ENCODE results near the gene FHL3. TPM values are rescaled to one million over a fixed set of nuclear protein-coding genes. Genes with fewer than 3 reads are reported as not detected.
A peak's percentile ranks its signal among the peaks of the same experiment; 100 is the strongest.

The FHL3 gene
- total RNA-seq, 1 donor from 2014 or later = 22.4 TPM

GRCh38 chr1:38030596-38031512, 25.5 kb upstream of the FHL3 start:
- no peak for ATAC-seq
- Histone ChIP-seq H3K36me3 (peaks cover 4% of the 10 kb centered on the region), H3K27ac (no peak overlapping the region), H3K27me3 (no peaks in the 10 kb centered on the region), H3K4me3 (no peak overlapping the region), H3K9me3 (no peaks in the 10 kb centered on the region), H3K4me1 (peaks cover 22% of the 10 kb centered on the region)
- no peak for TF ChIP-seq CTCF (IDR thresholded peaks at IDR 0.05)
- no peak for DNase-seq
- intact Hi-C loops (cut with DNase I) = no loop called here

DNA sequence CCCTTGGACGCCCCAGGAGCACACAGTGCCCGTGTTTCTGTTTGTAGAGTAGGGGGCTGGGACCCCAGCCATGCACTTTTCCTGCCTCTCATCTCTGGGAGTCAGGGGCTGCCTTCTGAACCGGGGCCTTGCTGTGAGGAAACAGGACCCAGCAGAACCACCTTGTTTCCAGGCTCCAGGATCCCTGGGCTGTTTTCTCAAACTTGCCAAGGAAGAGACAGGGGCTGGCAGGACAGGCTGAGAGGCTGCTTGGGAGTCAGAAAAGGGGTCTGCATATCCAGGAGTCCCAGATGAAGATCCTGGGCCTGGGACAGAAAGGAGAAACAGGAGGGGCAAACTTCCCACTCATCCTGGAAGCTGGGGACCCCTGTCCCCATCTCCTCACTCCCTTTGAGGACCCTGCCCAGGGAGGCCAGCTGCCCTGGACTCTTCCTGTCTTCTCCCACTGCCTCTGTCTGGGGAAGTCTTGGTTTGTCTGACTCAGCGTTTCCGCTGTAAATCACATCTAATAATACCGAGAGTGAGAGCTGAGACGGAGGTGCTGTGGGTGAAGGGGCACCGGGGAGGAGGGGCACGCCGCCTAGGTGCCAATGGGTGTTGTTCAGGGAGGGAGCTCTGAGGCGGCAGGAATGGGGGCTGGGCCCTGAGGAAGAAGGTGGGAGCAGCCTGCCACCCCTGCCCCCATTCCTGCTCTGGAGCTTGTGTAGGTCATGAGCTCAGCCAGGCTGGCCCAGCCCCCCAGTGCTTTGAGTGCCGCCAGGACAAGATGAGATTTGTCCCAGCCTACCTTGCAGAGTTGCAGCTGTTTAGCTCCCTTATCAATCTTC, 24.6 kb upstream of the FHL3 start:
- Histone ChIP-seq H3K27me3 (no peaks in the 10 kb centered on the region), H3K36me3 (peaks cover 14% of the 10 kb centered on the region), H3K27ac (no peak overlapping the region), H3K9me3 (no peaks in the 10 kb centered on the region), H3K4me3 (no peak overlapping the region), H3K4me1 (peaks cover 22% of the 10 kb centered on the region)
- DNase-seq (no peak), ATAC-seq (peak; percentile 31)
- no peak for TF ChIP-seq CTCF (IDR thresholded peaks at IDR 0.05)
- intact Hi-C loops (cut with DNase I) = loop anchor here (10.0 kb wide), 1 partner anchor 805 kb away; no protein-coding TSS in a partner anchor

- Histone ChIP-seq H3K4me3 (no peak overlapping the region), H3K27me3 (no peaks in the 10 kb centered on the region), H3K9me3 (no peaks in the 10 kb centered on the region), H3K27ac (no peak overlapping the region), H3K4me1 (peaks cover 22% of the 10 kb centered on the region), H3K36me3 (peaks cover 19% of the 10 kb centered on the region)
- ATAC-seq (no peak), DNase-seq (no peak)
- TF ChIP-seq CTCF (IDR thresholded peaks at IDR 0.05) = no peak
- intact Hi-C loops (cut with DNase I) = loop anchor here (10.0 kb wide), 1 partner anchor 806 kb away; no protein-coding TSS in a partner anchor
Measured at GRCh38 chr1:38029081-38029681, 23.9 kb upstream of the FHL3 start.

DNA sequence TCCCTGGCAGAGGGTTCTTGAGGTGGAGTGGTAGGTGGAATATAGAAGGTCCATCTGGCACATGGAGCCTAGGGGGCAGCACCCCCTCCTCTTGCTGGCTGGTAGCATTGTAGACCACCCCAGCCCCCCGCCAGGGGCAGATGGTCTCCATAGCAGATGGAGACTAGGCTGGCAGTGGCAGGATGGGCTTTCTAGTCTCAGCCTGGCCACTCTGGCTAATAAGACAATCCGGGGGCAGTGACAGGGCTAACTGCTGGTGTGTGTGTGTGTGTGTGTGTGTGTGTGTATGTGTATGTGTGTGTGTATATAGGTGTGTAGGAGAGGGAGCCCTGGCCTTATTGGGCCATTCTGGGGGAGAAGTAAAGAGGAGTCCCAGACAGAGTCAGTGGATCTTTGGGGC, 23.4 kb upstream of the FHL3 start:
- Histone ChIP-seq H3K4me3 (no peak overlapping the region), H3K27ac (no peak overlapping the region), H3K27me3 (no peaks in the 10 kb centered on the region), H3K36me3 (peaks cover 25% of the 10 kb centered on the region), H3K4me1 (peaks cover 22% of the 10 kb centered on the region), H3K9me3 (no peaks in the 10 kb centered on the region)
- DNase-seq (no peak), ATAC-seq (no peak)
- intact Hi-C loops (cut with DNase I) = loop anchor here (10.0 kb wide), 1 partner anchor 806 kb away; no protein-coding TSS in a partner anchor
- TF ChIP-seq CTCF (IDR thresholded peaks at IDR 0.05) = no peak

GRCh38 chr1:38028105-38028591, 22.8 kb upstream of the FHL3 start:
- H3K36me3 ChIP-seq = peaks cover 30% of the 10 kb centered on the region
- ATAC-seq = no peak
- no peaks in the 10 kb centered on the region for H3K9me3 ChIP-seq
- TF ChIP-seq CTCF (IDR thresholded peaks at IDR 0.05) = no peak
- H3K27me3 ChIP-seq = no peaks in the 10 kb centered on the region
- intact Hi-C loops (cut with DNase I) = loop anchor here (10.0 kb wide), 1 partner anchor 807 kb away; no protein-coding TSS in a partner anchor
- no peak overlapping the region for H3K27ac ChIP-seq
- DNase-seq = peak; percentile 30
- no peak overlapping the region for H3K4me3 ChIP-seq
- H3K4me1 ChIP-seq = peaks cover 22% of the 10 kb centered on the region

Measured in upper lobe of right lung (tissue), 1 donor.